GM19395 (cell line): ENCODE data around the gene ZNF408.

ENCODE experiments used
- ATAC-seq: cut with Tn5 transposase; IDR thresholded peaks from one replicate; pipeline ENCODE4 v1.9.1; 2021; ENCODE audit warnings: mild to moderate bottlenecking, moderate library complexity; ENCODE audit not compliant: unreplicated experiment

The ZNF408 gene

DNA sequence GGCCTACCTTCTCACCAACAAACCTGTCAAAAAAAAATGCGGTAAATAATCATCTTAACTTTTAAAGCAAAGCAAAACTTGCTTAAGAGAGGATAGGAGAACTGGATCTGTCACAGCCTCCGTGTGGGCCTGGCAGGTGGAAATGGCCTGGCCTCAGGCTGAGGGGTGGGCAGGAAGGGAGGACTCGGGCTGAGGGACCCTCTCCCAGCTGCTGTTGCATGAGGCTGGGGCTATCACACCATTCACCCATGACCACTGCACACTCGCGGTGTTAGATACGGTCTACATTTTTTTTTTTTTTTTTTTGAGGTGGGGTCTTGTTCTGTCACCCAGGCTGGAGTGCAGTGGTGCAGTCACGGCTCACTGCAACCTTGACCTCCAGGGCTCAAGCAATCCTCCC lies 24.9 kb upstream of the ZNF408 start:
- ATAC-seq: no peak

DNA sequence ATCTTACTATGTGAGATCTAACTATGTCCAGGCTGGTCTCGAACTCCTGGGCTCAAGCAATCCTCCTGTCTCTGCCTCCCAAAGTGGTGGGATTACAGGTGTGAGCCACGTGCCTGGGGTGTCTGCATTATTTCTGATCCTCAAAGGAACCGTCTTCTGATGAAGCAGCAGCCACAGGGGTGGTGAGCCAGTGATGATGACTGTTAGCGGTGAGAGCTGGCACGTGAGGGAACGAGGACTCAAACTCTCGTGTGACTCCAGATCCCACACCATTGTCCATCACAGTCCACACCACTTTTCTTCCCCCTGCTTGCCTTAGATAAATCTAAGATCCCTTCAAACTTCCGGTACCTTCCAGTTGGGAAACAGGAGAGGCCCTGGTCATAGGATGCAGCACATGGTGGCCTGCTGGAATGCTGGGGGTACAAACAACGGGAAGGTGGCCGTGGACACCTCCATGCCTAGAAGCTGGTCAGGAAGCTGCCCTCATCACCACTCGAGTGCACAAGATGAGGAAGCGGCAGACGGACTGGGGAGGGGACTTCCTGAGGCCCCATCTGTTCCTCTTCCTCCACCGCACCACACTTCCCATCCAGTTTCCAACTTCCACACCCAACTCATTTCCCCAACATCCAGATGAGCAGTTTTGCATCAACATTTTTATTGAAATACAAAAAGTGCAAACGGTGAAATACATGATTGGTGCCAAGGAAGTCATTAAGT lies 24.2 kb upstream of the ZNF408 start:
- no peak for ATAC-seq

- ATAC-seq: no peak
Measured at GRCh38 chr11:46677169-46677568, 23.7 kb upstream of the ZNF408 start.

- no peak for ATAC-seq
Measured at GRCh38 chr11:46677991-46678740, 22.7 kb upstream of the ZNF408 start.

DNA sequence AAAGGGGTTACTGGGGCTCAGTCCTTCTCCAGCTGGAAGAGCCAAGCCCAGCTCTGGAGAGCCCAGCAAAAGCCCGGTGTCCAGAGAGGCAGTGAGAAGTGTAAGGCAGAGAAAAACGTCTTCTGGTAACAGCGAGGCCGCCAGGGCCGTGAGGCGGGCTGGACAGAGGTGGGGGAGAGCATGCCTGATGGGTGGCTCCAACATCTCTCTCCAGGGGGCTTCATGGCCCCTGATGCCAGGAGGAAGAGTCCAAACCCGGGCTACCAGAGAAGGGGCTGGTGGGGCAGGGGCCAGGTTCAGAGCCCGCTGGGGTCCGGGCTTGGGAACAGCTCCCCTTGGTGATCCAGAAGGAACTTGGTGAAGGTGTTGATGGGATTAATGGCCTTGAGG lies 22.1 kb upstream of the ZNF408 start:
- ATAC-seq: no peak

- no peak for ATAC-seq
Measured at GRCh38 chr11:46679241-46680163, 21.3 kb upstream of the ZNF408 start.

GRCh38 chr11:46680164-46680760 lies 20.6 kb upstream of the ZNF408 start:
- ATAC-seq: no peak

DNA sequence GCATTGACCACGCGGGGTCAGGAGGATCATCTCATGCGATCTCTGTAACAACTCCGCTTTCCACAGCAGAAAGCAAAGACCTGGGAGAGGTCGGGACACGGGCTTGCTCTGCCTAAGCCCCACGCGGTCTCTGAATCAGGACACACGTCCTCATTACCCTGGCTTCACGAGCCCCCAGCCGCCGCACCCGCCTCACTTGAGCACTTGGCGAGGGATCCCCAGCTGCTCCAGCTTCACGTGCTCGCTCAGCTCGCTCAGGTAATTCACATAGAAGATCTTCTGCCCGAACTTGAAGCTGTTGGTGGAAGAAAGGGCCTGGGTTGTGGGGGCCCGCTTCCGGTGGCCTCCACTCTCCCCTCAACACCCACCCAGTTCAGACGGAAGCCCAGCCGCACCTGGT lies 20.0 kb upstream of the ZNF408 start:
- ATAC-seq: no peak

DNA sequence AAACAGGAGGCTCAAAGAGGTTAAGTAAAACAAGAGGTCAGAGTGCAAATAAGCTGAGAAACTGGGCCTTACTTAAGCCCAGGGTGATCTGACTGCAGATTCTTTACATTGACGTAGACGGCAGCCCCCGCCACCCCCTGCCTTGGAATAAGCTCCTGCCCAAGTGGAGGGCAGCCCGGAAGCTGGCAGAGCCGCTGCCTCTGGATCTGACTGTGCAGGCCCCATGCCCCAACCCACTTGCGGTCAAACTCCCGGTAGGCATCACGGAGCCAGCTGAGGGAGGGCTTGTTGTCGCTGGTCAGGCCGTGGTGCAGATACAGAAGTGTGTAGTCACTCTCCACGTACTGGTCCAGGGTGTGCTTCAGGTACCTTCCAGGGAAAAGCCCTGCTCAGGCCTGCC lies 19.0 kb upstream of the ZNF408 start:
- no peak for ATAC-seq

- ATAC-seq: no peak
Measured at GRCh38 chr11:46682773-46683752, 17.8 kb upstream of the ZNF408 start.

DNA sequence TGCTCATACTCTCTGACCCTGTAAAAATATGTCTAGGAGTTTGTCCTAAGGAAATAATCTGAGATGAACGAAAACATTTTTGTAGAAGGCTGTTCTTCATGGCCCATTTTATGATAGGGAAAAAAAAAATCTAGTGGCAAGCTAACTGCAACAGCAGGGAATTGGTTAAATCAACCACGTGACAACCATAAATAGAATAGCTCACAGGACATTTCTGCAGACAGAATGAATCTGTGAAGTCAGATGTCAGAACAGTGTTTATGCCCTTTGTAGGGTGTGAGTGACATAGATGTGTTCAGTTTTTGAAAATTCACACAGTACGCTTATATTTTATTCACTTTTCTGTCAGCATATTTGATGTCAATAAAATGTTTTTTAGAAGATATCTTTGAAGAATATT lies 16.5 kb upstream of the ZNF408 start:
- ATAC-seq: no peak

GRCh38 chr11:46686886-46687795 lies 13.7 kb upstream of the ZNF408 start:
- no peak for ATAC-seq

GRCh38 chr11:46690702-46691101 lies 10.1 kb upstream of the ZNF408 start:
- ATAC-seq: no peak

DNA sequence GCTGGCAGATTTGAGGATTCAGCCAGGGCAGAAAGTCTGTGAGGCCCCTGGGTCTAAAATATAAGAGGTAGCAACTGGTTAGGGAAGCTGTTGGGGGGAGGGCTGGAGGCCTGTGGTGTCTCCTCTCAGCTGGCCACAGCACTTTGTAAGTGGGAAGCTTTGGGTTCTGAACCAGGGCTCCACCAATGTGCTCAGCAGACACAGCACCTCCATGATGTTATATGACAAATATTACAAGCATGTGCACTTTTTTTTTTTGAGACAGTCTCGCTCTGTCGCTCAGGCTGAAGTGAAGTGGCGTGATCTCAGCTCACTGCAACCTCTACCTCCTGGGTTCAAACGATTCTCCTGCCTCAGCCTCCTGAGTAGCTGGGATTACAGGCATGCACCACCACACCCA lies 8.4 kb upstream of the ZNF408 start:
- ATAC-seq: no peak

- no peak for ATAC-seq
Measured at GRCh38 chr11:46693597-46694012, 7.2 kb upstream of the ZNF408 start.

GRCh38 chr11:46694072-46694471 lies 6.8 kb upstream of the ZNF408 start:
- ATAC-seq: no peak

DNA sequence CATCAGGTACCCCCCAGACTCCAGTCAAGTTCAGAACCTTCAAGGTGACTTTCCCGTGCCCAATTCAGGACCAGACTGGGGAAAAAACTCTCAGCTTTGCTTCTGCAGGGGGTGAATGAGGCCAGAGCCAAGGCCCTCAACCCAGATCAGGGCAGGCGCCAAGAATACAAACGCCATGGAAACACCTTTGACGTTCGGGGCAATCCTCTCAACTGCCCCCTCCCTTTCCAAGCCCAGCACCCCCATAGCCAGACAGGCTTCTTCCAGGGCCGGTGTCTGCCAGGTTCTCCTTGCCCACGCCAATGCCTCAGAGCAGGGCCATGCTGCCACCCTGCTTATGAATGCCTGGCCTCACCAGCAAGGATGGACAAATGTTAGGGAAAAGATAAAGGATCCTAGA lies 6.2 kb upstream of the ZNF408 start:
- no peak for ATAC-seq

DNA sequence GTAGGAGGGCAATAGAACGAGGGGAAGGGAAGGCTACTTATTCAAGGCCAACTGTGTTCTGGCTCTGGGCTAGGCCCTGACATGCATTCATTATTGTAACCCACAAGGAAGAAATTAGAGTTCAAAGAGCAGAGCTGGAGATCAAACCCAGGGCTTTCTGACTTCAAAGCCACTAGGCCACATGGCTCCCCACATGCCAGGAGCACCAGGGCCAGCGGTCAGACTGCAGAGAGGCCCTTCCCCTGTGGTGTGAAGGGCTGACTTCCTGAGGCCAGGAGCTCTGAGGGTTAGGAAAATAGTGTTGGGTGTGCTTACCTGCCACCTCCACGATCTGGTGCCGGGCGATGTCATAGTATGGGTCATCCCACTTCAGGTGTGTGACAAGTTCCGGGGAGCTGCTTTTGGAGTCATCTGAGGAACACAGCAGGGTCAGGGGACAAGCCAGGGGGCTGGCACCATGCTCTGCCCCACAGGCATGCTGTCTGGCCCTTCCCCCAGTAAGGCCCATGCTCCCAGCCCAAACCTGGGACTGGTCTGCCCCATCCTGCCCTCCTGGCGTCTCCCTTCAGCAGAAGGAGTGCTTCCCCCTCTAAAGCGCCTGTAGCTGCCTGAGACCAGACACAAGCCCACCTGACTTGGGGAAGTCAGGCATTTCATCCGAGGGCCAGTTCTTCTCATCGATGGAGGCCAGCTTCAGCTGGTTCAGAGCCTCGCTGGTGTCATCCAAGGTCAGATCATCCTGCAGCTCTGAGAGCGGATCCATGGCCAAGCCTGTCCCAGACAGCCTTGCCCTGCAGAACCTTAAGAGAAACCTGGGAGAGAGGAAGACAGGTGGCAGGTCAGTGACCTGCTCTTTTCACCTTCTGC lies 5.3 kb upstream of the ZNF408 start:
- no peak for ATAC-seq
